HG02973 (cell line): Measurements from ENCODE around the gene LMNTD2.
"Not testable (repeated sequence)": the region's sequence is repeated elsewhere in the genome, so short reads cannot be mapped to it uniquely, and the experiment has no call there.

Experiments
- ATAC-seq: cut with Tn5 transposase; IDR thresholded peaks from one replicate; pipeline ENCODE4 v1.9.1; 2021; ENCODE audit warnings: moderate library complexity; ENCODE audit not compliant: unreplicated experiment

Gene LMNTD2

DNA sequence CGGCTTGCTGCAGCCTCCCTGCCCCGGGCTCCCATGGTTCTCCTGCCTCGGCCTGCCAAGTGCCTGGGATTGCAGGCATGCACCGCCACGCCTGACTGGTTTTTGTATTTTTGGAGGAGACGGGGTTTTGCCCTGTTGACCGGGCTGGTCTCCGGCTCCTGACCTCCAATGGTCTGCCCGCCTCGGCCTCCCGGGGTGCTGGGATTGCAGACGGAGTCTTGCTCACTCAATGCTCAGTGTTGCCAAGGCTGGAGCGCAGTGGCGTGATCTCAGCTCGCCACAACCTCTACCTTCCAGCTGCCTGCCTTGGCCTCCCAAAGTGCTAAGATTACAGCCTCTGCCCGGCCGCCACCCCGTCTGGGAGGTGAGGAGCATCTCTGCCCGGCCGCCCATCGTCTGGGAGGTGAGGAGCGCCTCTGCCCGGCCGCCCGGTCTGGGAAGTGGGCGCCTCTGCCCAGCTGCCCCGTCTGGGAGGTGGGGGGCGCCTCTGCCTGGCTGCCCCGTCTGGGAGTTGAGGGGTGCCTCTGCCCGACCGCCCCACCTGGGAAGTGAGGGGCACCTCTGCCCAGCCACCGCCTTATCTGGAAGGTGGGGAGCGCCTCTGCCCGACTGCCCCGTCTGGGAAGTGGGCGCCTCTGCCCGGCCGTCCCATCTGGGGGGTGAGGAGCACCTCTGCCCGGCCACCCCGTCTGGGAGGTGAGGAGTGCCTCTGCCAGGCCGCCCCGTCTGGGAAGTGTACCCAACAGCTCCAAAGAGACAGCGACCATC, 43.4 kb downstream of the LMNTD2 start:
- not testable (repeated sequence) for ATAC-seq

DNA sequence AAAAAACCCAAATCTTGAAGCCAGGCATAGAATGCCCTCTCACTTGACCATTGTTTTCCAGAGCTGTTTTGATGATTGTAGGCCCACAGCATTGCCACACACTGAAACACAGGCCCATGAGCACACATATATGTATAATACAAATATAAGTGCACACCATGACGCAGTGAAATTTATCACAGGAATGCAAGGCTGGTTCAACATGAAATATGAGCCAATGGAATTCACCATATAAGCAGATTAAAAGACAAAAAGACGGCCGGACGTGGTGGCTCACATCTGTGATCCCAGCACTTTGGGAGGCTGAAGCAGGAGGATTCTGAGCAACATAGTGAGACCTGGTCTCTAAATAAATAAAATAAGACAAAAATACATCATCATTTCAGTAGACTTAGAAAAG, 44.1 kb downstream of the LMNTD2 start:
- ATAC-seq: no peak

DNA sequence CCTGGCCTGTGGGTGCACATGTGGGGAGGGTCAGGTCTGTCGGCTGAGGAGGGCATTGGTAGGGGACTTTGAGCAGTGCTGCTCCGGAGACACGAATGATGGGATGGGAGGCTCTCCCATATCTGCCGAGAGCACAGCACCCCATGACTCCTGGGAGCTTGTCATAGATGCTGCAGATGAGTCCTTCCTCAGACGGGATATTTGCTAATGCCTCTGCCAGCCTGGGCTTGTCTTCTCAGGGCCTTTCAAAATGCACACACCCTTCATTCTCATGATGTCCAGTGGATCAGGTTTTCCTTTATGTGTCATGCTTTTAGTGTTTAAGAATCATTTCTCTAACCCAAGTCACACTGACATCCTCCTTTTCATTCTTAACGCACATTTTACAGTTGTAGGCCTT, 45.4 kb downstream of the LMNTD2 start:
- no peak for ATAC-seq

DNA sequence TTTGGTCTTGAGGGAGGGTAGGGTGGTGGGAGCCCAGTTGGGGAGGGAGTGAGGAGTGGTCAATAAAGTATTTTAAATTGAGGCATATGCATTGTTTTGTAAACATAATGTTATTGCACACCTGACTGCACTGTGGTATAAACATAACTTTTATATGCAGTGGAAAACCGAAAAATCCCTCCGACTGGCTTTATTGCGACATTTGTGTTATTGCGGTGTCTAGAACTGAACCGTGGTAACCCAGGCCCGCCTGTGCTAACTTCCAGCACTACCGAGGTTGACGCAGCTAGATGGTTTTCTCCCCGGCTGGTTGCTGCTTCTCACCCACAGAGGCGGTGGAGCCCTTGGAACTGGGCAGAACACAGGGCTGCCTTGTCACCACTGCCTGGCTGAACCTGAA, 45.9 kb downstream of the LMNTD2 start:
- no peak for ATAC-seq

DNA sequence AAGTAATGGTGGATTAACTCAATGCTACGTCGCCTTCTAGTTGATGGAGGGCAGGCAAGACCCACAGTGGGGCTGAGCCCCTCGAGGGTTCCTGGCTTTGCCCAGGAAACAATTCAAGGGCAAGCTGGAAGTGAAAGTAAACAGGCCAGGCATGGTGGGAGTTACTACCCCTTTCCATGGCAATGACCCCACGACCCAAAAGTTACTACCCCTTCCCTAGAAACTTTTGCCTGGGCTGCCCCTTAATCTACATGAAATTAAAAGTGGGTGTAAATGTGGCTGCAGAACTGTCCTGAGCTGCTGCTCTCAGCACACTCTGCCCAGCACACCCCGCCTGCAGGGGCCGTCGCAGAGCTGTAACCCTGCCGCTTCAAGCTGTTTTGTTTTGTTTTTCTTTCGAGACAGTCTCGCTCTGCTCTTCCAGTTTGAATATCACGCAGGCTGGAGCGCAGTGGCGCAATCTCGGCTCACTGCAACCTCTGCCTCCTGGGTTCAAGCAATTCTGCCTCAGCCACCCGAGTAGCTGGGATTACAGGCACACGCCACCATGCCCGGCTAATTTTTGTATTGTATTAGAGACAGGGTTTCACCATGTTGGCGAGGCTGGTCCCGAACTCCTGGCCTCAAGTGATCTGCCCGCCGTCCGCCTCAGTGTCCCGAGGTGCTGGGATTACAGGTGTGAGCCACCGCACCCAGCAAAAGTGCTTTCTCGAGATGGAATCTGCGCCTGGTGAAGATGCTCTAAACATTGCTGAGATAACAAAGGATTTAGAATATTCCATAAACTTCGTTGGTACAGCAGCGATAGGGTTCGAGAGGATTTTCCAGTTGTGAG, 47.6 kb downstream of the LMNTD2 start:
- no peak for ATAC-seq

DNA sequence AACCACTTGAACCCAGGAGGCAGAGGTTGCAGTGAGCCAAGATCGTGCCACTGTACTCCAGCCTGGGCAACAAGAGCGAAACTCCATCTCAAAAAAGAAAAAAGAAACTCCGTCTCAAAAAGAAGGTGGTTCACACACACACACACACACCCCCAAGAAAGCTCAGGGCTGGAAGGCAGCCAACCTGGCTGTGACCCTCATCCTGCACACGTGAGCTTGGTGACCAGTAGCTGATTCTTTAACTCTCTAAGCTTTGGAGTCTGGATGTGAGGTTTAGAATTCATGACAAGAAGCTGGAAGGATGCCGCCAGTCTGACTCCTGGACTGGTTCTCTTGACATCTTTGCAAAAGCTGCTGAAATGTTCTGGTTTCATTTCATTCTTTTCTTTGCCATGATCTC, 51.6 kb downstream of the LMNTD2 start:
- ATAC-seq: no peak

DNA sequence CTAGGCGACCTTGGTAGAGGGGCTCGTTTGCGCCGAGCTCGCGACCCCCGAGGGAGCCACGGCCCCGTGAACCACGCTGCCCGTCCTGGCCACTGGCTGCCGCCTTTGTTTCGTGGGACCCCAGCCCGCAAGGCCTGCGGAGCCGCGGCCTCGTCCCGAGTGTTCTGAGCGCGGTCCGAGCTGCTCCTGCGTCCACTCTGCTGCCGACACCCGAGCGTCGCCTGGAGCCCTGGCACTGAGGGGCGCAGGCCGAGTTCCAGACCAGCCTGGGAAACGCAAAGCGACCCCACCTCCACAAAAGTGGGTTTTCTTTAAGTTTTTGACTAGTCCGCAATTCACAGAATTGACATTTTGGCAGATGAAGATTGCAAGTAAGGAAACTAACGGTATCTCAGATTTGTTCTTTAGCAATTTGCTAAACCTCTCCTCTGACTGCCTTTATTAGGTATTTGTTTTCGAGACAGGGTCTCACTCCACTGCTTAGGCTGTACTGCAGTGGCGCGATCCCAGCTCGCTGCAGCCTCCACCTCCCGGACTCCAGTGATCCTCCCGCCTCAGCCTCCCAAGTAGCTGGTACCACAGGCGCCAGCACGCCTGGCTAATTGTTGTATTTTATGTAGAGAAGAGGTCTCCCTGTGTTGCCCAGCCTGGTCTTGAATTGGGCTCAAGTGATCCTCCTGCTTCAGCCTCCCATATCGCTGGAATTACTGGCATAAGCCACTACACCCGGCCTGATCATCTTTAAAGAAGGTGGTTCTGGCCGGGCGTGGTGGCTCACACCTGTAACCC, 52.6 kb downstream of the LMNTD2 start:
- ATAC-seq: no peak

DNA sequence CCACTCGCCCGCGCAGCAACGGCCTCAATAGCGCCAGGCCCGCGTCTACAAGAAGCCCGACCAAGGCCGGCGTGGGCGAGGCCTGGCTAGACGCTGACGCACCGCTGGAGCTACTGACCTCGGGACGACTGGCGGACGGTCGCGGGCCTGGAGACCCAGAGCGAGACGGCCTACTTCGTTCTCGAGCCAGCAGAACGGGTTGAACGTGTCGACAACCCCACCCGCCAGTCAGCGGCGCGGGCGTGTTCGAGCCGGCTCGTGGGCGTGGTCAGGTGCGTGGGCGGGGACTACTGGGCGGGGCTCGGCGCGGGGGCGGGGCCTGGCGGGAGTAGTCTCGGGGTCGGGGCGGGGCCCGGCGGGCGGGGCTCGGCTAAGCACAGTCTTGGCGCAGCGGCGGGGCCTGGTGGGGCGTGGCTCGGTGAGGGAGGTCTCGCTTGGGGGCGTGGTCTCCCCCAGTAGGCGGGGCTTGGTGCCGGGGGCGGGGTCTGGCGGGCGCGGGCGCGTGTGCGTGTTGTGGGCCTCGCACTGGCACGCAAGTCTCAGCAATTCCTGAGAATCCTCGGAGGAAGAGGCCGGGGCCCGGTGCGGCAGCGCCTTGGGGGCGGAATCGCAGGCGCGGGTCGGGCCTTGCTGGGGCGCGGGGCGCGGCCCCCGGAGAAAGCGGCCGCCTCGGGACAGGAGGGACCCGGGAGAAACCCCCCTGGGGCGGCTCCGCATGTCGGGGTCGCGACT, 53.4 kb downstream of the LMNTD2 start, which contains the start of gene RNH1:
TSS of gene RNH1 (minus strand) at position 248 of the 732 bp plus-strand sequence. CDS start 5,080 bp downstream, outside the sequence.
- peak; percentile 46 for ATAC-seq

DNA sequence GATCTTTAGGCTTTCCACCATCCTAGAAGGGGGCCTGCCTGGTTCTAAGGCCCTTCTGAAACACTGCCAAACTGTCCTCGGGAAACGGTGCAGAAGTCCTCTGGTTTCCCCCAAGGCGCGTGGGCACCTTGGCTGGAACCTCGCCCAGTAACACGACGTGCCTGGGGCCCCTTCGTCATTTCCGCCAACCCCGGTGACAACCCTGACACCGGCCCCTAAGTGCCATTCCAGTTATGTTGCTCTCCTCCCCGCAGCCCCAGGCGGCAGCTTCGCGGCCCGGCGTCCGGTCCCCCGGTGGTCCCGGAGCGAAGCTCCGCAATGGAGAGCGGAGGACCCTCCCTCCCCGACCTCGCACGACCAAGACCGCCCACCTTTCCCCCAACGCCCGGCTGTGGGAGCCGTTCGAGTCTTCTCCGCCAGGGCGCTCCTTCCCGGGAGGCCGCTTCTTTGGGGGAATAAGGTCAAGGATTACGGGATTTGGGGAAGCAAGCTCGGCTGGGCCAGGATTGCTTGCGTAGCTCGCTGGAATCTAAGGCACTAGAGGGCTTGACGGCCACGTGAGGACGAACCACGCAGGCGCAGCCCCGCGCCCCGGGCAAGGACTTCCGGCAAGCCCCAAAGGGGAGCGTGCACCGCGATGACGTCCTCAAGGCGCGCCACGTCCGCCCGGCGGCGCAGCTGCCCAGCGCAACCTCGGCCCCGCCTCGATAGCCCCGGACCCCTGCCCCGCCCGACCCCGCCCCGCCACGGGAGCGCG, 54.1 kb downstream of the LMNTD2 start:
- ATAC-seq: peak; percentile 52

DNA sequence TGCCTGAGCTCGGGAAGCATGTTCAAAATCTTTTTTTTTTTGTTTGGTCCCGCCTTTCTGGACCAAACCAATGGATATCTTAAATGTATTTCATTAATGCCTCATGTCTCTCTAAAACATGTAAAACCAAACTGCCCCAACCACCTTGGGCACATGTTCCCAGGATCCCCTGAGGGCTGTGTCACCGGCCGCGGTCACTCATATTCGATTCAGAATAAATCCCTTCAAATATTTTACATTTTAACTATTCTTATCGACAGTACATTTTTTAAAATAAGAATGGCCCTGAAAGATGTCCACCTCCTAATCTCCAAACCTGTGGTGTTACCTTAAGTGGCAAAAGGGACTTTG, 55.6 kb downstream of the LMNTD2 start:
- ATAC-seq: no peak
